Stimulated activated CD4-positive, alpha-beta T cell treated with anti-CD3 and anti-CD28 coated beads, Interleukin-4, amount 100 ng/mL, for 1 hour (primary cell): ENCODE results near the gene CCNT1.
"Not testable (repeated sequence)": the region's sequence is repeated elsewhere in the genome, so short reads cannot be mapped to it uniquely, and the experiment has no call there.

Experiments used
- DNase-seq: peaks from one replicate; pipeline ENCODE4 v3.0.0-alpha.2; 2020

The CCNT1 gene

DNA sequence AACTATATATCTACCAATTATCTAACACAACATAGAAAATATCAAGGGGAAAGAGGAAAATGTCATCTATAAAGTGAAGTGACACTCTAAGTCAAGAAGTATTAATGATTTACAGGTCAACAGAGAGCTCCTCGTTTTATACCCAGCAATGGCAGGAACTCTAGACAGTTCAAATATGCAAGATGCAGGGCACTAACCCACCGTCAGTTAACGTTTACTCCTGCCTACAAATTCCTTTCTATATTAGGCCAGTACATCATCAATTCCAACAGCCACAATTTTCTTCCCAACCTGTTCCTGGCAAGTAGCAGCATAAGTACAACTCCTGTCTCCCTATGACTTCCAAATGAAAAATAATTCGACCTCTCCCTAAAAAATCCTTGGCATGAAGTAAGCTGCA is 25.5 kb downstream of the CCNT1 start:
- no peak for DNase-seq

DNA sequence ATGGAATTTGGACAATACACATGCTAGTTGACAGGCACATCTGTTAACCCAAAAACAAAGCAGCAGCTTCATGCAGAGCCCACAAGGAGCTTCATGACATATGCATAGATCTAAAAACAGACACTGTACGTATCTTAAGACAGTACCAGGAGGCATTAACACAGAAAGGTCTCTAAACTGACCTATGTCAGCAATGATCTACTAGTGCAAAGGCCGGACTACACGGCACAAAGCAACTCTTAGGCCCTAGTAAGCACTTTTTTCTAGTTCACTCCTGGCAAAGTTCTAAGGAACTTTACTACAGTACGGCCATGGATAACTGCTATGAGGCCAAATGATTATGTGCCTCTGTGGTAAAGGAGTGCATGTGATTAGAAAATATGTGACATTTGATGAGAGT is 26.1 kb downstream of the CCNT1 start:
- DNase-seq: no peak

DNA sequence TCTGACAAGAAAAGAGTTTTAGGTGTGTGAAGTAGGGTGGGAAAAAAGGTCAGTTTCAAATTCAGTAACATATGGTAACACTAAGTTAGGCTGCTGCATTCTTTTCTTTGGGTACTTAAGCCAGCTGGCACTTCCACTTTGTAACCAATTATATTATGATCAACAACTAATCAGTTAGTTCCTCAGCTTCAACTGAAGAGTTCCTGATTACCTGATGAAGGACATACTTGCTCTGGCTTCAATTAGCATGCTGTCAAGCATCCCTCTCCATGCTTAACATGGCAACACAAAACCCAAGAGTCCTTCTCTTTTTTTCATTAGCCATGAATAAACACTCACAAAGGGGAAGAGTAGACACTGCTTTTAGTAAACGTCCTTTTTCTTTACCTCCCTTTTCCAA is 27.7 kb downstream of the CCNT1 start:
- no peak for DNase-seq

DNA sequence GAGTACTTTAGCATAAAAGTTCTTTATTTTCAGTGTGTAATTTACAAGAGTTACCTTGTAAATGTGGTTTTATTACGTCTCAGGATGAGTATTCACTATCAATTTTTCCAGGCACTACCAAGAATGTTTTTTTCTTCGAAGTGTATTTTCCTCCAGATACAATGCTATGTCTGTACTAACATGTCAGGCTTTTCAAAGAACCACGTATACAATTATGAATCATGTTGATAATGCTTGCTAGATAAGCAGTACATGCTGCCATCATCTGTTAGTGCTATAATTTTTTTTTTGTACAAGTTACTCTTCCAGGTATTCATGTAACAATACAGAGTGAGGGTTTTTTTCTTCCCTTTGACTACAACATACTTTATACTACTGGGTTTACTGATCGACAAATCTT is 28.9 kb downstream of the CCNT1 start:
- DNase-seq: no peak

DNA sequence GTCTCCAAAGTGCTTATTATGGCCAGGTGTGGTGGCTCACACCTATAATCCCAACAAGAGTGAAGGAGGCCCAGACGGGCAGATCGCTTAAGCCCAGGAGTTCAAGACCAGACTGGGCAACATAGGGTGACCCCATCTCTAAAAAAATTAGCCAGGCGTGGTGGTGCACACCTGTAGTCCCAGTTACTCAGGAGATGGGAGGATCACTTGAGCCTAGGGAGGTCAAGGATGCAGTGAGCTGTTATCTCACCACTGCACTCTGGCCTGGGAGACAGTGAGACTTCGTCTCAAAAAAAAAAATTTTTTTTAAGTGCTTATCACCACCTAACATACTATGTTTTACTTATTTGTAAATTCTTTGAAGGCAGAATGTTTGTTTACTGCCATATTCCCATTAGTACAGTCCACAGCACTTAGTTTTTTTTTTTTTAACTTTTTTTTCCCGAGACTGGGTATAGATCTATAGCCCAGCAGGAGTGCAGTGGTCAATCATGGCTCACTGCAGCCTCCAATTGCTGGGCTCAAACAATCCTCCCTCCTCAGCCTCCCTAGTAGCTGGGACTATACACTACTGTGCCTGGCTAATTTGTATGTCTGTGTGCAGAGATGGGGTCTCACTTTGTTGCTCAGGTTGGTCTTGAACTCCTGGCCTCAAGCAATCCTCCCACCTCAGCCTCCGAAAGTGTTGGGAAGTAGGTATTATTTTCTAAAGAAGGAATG is 29.7 kb downstream of the CCNT1 start:
- no peak for DNase-seq

DNA sequence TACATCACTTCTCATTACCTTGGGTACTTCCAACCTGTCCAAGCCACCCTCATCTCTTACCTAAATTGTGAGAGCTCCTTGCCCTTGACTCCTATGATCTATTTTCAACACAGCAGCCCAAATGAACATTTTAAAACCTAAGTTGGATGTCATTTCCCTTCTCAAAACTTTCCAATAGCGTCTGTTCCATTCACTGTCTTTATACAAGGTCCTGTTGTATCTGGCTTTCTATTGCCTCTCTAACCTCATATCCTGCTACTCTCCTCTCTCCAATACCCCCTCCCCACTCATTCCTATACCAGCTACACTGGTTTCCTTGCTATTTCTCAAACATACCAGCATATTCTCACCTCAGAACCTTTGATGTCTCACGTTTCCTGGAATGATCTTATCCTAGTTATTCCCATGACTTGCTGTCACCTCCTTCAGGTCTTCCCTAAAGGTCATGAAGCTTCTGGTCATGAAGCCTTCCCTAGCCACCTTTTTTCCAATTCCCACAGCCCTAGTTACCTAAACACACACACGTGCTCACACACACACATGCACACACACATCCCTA is 30.4 kb downstream of the CCNT1 start:
- DNase-seq: no peak

DNA sequence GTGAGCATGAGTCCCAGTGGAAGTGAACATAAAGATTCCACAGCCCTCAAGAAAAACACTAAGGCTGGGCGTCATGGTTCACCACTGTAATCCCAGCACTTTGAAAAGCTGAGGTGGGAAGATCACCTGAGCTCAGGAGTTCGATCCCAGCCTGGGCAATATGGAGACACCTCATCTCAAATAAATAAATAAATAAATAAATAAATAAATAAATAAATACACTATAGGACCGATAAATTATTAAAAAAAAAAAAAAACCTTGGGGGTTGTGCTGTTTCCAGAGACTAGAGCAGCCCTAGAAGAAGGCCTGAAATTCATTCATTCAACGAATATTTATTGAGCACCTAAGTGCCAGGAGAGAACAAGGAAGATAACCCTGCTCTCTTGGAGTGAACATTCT is 33.0 kb downstream of the CCNT1 start:
- no peak for DNase-seq

DNA sequence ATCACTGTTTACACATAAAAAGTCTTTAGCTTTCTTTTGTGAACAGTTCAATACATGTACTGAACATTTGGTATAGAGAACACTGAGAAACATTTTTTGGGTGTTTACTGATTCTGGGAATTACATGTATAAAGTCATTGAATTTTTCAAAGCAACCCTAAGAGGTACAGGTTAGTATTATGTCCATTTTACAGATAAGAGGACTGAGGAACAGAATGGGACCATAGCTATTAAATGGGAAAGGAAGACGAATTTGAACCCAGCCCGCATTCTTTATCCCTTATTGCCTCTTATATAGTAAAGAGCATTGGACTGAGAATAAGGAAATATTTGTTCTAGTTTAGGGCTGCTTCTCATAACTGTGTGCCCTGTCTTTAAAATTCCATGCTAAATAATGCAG is 33.6 kb downstream of the CCNT1 start:
- DNase-seq: no peak

DNA sequence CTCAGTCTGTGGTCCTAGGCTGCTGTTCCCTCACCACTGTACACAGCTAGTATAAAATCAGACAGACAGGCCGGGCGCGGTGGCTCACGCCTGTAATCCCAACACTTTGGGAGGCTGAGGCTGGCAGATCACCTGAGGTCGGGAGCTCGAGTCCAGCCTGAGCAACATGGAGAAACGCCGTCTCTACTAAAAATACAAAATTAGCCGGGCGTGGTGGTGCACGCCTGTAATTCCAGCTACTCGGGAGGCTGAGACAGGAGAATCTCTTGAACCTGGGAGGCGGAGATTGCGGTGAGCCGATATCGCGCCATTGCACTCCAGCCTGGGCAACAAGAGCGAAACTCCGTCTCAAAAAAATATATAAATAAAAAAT is 34.0 kb downstream of the CCNT1 start:
- not testable (repeated sequence) for DNase-seq

DNA sequence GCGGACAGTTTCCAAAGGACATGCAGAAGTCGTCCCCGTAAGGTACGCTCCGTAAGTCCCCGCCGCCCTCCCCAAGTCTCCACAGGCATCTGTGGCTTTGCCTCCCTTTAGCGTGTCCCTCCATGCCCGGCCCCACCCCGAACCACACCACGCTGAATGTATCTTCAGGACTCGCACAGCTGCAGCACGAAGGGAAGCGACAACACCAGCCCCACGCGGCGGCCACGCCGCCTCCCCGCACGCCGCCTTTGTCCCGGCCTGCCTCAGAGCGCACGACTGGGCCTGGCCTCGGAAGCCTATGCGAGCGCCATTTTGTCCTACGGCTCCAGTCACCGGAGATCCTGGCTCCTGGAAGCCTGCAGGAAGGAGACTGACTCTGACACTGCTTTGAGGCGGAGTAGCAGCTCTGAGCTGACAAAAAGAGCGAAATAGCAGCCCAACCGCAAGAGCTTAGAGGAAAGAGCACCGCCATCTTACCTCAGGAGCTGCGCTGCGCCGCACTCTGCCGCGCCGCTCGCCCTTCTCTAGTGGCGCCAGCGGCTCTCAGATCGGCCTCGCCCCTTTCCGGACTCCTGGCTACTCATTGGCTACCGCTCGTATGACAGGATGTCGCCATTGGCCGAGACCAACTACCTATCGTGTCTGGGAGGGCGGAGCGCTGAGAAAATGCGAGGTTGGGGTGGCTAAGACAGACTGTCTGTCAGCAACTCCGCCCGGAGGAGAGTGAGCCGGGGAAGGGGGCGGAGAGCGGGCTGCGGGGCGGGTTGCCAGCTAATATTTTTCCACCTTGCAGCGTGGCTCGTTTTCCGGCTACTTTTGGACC is 34.6 kb downstream of the CCNT1 start, which contains the start of gene KANSL2:
Gene KANSL2, minus strand, starts transcription at position 529 of the 823 bp plus-strand sequence. CDS start 606 bp downstream, outside the sequence.
- DNase-seq: peak; percentile 95

DNA sequence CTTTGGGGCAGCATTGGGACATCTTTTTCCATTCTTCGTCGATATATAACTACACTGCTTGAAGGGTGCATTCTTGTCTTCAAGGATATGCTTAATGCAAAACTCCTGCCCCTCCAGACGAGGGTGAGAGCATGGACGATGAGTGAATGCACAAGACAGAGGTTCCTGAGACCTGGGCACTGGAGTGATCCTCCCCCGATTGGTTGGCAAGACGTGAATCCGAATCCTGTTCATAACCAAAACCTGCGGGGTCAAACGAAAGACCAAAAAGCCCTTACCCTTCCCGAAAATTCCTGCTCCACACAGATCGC is 35.2 kb downstream of the CCNT1 start:
- DNase-seq: no peak

DNA sequence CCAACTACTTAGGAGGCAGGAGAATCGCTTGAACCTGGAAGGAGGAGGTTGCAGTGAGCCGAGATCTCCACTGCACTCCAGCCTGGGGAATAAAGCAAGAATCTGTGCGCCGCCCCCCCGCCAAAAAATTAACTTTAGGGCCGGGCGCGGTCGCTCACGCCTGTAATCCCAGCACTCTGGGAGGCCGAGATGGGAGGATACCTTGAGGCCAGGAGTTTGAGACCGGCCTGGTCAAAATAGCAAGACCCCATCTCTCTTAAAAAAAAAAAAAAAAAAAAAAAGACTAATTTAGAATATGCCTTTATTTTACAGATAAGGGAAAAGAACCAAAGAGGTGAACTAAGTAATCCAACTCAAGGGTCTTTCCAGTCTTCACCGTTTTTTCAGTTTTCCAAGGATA is 35.6 kb downstream of the CCNT1 start:
- no peak for DNase-seq

DNA sequence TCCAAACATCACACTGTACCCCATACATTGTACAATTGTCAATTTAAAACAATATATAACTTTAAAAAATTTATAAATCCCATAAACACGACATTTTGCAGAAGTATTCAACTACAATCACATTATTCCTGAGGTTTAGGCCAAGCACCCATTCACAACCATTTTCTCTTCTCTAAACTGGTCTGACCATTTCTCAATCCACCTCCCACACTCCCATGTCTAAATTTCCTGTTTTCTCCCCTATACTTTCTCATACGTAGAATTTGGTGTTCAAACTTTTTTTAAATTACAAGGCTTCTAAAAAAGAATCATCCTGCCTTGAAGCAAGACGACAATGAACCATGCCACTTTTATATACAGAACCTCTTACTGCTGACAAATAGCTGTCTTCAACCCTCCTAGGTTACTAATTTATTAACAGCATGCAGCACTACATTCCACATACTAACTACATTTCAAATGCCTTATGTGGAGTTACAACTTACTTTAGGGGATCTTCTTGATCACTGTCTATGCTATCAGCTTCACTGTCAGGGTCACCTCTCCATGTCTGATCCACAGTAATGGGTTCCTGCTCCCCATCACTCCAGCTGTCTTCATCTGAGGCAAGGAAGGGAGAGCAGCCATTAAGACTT is 37.8 kb downstream of the CCNT1 start:
- no peak for DNase-seq

DNA sequence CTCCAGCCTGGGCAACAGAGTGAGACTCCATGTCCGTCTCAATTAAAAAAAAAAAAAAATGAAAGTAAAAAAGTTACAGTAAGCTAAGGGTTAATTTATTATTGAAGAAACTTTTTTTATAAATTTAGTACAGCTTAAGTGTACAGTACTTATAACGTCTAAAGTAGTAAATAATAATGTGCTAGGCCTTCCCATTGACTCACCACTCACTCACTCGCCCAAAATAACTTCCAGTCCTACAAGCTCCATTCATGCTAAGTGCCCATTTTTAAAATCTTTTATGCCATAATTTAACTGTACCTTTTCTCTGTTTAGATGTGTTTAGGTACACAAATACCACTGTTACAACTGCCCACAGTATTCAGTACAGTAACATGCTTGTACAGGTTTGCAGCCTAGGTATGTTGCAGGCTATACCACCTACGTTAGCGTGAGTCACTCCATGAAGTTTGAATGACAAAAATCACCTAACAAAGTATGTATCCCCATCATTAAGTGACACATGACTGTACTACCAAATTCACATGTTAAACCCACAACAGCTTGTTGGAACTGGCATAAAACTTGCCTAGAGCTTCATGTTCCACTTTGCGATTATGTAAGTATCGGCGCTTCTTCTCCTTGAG is 45.2 kb downstream of the CCNT1 start:
- DNase-seq: no peak

DNA sequence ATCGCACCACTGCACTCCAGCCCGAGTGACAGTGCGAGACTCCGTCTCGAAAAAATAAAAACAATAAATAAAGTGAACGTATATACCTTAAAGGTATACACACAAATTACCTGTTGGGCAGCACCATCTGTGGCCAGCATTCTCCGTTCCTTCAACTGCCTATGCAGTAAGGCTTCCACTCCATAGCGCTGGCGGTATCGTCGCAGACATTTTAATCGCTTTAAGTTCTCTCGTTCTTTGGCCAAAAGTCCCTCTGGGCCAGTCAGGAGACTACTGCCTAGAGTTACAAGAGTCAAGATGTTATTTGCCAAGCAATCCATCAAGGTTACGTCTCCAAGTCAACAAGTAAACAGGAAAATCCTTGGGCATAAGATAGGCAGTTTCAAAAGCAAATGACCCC is 47.5 kb downstream of the CCNT1 start:
- DNase-seq: no peak

DNA sequence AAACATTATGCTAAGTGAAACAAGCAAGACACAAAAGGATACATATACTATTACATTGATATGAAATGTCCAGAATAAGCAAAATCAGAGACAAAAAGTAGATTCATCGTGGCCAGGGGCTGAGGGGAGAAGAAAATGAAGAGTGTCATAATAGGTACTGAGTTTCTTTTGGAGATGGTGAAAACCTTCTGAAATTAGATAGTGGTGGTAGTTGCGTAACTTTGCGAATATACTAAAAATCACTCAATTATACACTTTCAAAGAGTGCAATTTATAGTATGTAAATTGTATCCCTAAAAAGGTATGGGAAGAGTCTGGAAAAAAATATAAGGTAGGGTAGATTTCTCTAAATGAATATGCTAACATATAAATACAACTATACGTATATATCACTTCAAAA is 56.6 kb downstream of the CCNT1 start:
- DNase-seq: no peak

DNA sequence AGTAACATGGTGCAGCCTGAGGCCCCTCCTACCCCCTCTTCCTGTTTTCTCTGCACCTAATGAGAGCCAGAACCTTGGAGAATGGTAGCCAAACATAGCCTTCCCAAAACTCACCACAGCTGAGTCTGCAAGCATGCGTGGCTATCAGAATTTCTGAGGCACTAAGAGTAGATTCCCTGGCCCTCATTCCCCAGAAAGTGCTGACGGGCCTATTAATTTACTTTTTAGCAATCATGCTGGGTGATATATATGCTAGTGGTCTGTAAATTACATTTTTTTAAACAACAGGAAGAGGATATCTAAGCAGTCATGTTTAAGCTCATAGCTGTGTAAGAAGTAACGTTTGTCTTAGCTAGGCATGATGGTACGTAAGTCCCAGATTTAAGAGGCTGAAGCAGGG is 64.8 kb downstream of the CCNT1 start:
- no peak for DNase-seq

DNA sequence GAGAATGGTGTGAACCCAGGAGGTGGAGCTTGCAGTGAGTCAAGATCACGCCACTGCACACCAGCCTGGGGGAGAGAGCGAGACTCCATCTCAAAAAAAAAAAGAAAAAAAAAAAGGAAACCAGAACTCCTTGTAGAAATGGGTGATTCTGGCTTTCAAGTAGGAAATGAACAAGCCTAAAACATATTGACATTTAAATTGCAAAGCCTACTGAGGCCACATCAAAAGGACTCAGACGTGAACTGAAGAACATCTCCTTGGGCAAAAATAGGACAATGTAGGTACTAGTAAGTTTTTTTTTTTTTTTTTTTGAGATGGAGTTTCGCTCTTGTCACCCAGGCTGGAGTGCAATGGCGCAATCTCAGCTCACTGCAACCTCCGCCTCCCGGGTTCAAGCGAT is 71.2 kb downstream of the CCNT1 start:
- not testable (repeated sequence) for DNase-seq

DNA sequence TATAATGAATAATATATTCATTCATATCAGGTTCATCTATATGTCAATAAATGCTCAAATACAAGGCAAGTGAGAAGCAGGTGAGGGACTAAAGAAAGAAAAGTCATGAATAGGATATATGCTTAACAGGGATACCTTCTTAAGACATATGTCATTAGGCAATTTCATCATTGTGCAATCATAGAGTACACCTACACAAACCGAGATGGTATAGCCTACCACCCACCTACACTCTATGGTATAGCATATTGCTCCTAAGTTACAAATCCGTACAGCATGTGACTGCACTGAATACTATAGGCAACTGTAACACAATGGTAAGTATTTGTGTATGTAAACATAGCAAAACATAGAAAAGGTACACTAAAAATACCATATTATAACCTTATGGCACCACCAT is 73.5 kb downstream of the CCNT1 start:
- DNase-seq: no peak

DNA sequence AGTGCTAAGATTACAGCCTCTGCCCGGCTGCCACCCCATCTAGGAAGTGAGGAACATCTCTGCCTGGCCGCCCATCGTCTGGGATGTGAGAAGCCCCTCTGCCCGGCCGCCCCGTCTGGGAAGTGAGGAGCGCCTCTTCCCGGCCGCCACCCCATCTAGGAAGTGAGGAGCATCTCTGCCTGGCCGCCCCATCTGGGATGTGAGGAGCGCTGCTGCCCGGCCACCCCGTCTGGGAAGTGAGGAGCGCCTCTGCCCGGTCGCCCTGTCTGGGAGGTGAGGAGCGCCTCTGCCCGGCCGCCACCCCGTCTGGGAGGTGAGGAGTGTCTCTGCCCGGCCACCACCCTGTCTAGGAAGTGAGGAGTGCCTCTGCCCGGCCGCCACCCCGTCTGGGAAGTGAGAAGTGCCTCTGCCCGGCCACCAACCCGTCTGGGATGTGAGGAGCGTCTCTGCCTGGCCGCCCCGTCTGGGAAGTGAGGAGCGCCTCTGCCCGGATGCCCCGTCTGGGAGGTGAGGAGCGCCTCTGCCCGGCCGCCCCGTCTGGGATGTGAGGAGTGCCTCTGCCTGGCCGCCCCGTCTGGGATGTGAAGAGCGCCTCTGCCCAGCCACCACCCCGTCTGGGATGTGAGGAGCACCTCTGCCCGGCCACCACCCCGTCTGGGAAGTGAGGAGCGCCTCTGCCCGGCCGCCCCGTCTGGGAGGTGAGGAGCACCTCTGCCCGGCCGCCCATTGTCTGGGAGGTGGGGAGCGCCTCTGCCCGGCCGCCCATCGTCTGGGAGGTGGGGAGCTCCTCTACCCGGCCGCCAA is 74.6 kb downstream of the CCNT1 start:
- DNase-seq: not testable (repeated sequence)

DNA sequence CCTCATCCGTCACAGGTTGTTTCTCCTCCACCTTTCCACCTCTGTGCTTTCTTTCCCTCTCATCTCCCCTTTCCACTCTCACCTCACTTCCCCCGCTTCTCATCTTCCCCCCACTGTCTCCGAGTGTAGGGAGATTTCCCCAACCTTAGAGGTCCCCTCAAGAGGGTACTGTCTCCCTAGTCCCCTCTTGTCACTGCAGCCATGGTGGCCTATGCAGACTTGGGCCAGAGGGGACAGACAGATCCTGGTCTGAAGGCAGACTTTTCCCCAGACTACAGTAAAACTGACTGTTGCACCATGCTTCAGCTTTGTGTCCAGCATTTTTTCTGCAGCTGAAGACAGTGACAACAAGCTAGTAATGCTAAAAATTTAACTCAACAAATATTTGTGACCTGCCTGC is 75.7 kb downstream of the CCNT1 start:
- no peak for DNase-seq

DNA sequence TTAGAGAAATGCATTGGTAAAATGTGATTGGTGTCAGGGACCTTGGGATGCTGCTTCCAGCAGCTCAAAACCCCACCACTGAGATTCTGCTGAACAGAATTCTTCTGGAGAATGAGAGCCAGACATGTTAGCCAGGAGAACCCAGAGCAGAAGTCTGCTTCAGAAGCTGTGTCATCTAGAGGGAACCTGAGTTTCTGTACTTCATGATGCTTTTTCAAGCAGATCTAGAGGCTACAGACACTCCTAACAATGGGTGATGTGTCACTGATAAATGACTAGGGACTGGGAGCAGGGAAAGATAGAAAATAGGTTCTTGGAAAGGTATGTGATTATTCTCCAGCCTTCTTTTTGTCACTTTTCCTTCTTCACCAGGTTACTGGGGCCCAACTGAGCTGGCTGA is 76.1 kb downstream of the CCNT1 start:
- DNase-seq: no peak
